ENCODE data around the gene GPR55. TPM values are rescaled to one million over a fixed set of nuclear protein-coding genes. Genes with fewer than 3 reads are reported as not detected.

Gene GPR55
- total and polyA plus RNA-seq, 2 of the 4 experiments (the other 2 are of a cell fraction), result 0.03 TPM; not detected in 1

Other genes starting within 250 kb of the GPR55 start
- gene CAB39, start 212.4 kb downstream of the GPR55 start, total RNA-seq (2012; rRNA removed), result 71.7 and 95.3 TPM in 2 replicates
- 31.3 and 38.2 TPM in 2 replicates for gene CAB39, start 212.4 kb downstream of the GPR55 start, polyA plus RNA-seq (2012; rRNA removed)
- 35.8 and 46.8 TPM in 2 replicates for gene ITM2C, start 60.3 kb downstream of the GPR55 start, total RNA-seq (2012; rRNA removed)
- gene ITM2C, start 60.3 kb downstream of the GPR55 start, polyA plus RNA-seq (2012; rRNA removed), result 274 and 275 TPM in 2 replicates
- gene SPATA3, start 70.9 kb upstream of the GPR55 start, total RNA-seq (2012; rRNA removed), result not detected in 2 replicates
- gene SPATA3, start 70.9 kb upstream of the GPR55 start, polyA plus RNA-seq (2012; rRNA removed), result not detected in 2 replicates
- gene C2orf72, start 112.3 kb upstream of the GPR55 start, total RNA-seq (2012; rRNA removed), result 0.18 TPM in 1 of 2 replicates, not detected in the other
- 0.09 and 0.24 TPM in 2 replicates for gene C2orf72, start 112.3 kb upstream of the GPR55 start, polyA plus RNA-seq (2012; rRNA removed)
- 181 and 214 TPM in 2 replicates for gene PSMD1, start 131.6 kb upstream of the GPR55 start, total RNA-seq (2012; rRNA removed)
- gene PSMD1, start 131.6 kb upstream of the GPR55 start, polyA plus RNA-seq (2012; rRNA removed), result 89.8 and 111 TPM in 2 replicates
- 0.56 and 0.72 TPM in 2 replicates for gene HTR2B, start 199.8 kb upstream of the GPR55 start, total RNA-seq (2012; rRNA removed)
- gene HTR2B, start 199.8 kb upstream of the GPR55 start, polyA plus RNA-seq (2012; rRNA removed), result 0.23 and 0.26 TPM in 2 replicates

Data from IMR-90 (cell line).